Measurements from ENCODE around the gene PET100. TPM values are rescaled to one million over a fixed set of nuclear protein-coding genes. Genes with fewer than 3 reads are reported as not detected.

Gene PET100
- total and polyA plus RNA-seq, 2 experiments from 2014 or later, result 29.4 to 296 TPM

- 96% methylated on average over 22 of the region's 24 CpGs for WGBS (ENCODE audit: low lambda C conversion rate, missing lambda C conversion rate)
Observed at GRCh38 chr19:7627166-7627565, 2.4 kb upstream of the PET100 start.

GRCh38 chr19:7628589-7629311 is 843 bp upstream of the PET100 start:
- H3K4me2 ChIP-seq, result peak overlapping the region; percentile 93
- H3K27ac ChIP-seq, result peak overlapping the region; percentile 60
- no peaks in the 10 kb centered on the region for H3K9me3 ChIP-seq (ENCODE audit: low read depth)
- 11% methylated on average over 15 of the region's 15 CpGs for WGBS (ENCODE audit: low lambda C conversion rate, missing lambda C conversion rate)
- H2AFZ ChIP-seq, result peak overlapping the region; percentile 30
- no peaks in the 10 kb centered on the region for H3K27me3 ChIP-seq
- DNase-seq (ENCODE audit: low spot score), result no peak
- peak overlapping the region; percentile 68 for H3K4me3 ChIP-seq
- no peaks in the 10 kb centered on the region for H4K20me1 ChIP-seq (ENCODE audit: insufficient read depth, poor library complexity, severe bottlenecking)
- peaks cover 46% of the 10 kb centered on the region for H3K79me2 ChIP-seq
- H3K36me3 ChIP-seq (replicated peaks; ENCODE audit: insufficient read depth, low read depth), result no peaks in the 10 kb centered on the region
- no peaks in the 10 kb centered on the region for H3K9me2 ChIP-seq (replicated peaks; ENCODE audit: insufficient read depth)
- TF ChIP-seq CTCF (IDR thresholded peaks at IDR 0.05; ENCODE audit: poor library complexity) (no peak), EZH2 (IDR thresholded peaks at IDR 0.05; ENCODE audit: borderline replicate concordance) (no peak), EZH2phosphoT487 (IDR thresholded peaks at IDR 0.05; ENCODE audit: low read depth, severe bottlenecking, unreplicated experiment) (no peak)
- peaks cover 14% of the 10 kb centered on the region for H3K4me1 ChIP-seq (ENCODE audit: insufficient read depth)

More at GRCh38 chr19:7627166-7627565, 2.4 kb upstream of the PET100 start:
- Histone ChIP-seq H3K4me3 (no peak overlapping the region), H3K4me1 (ENCODE audit: insufficient read depth) (peaks cover 14% of the 10 kb centered on the region), H4K20me1 (ENCODE audit: insufficient read depth, poor library complexity, severe bottlenecking) (no peaks in the 10 kb centered on the region), H2AFZ (no peak overlapping the region), H3K9me3 (ENCODE audit: low read depth) (no peaks in the 10 kb centered on the region), H3K9me2 (replicated peaks; ENCODE audit: insufficient read depth) (no peaks in the 10 kb centered on the region), H3K36me3 (replicated peaks; ENCODE audit: insufficient read depth, low read depth) (no peaks in the 10 kb centered on the region), H3K79me2 (peaks cover 46% of the 10 kb centered on the region), H3K27ac (no peak overlapping the region), H3K27me3 (no peaks in the 10 kb centered on the region), H3K4me2 (no peak overlapping the region)
- TF ChIP-seq EZH2phosphoT487 (IDR thresholded peaks at IDR 0.05; ENCODE audit: low read depth, severe bottlenecking, unreplicated experiment) (no peak), CTCF (IDR thresholded peaks at IDR 0.05; ENCODE audit: poor library complexity) (no peak)
- DNase-seq (ENCODE audit: low spot score), result no peak

- Histone ChIP-seq H3K4me1 (ENCODE audit: insufficient read depth) (peaks cover 16% of the 10 kb centered on the region), H2AFZ (no peak overlapping the region), H3K27me3 (no peaks in the 10 kb centered on the region), H3K79me2 (peaks cover 44% of the 10 kb centered on the region), H3K9me3 (ENCODE audit: low read depth) (no peaks in the 10 kb centered on the region), H3K27ac (no peak overlapping the region), H3K4me3 (no peak overlapping the region), H3K9me2 (replicated peaks; ENCODE audit: insufficient read depth) (no peaks in the 10 kb centered on the region), H4K20me1 (ENCODE audit: insufficient read depth, poor library complexity, severe bottlenecking) (no peaks in the 10 kb centered on the region), H3K36me3 (replicated peaks; ENCODE audit: insufficient read depth, low read depth) (no peaks in the 10 kb centered on the region), H3K4me2 (no peak overlapping the region)
- TF ChIP-seq EZH2phosphoT487 (IDR thresholded peaks at IDR 0.05; ENCODE audit: low read depth, severe bottlenecking, unreplicated experiment) (no peak), EZH2 (IDR thresholded peaks at IDR 0.05; ENCODE audit: borderline replicate concordance) (no peak), CTCF (IDR thresholded peaks at IDR 0.05; ENCODE audit: poor library complexity) (no peak)
- no peak for DNase-seq (ENCODE audit: low spot score)
- WGBS (ENCODE audit: low lambda C conversion rate, missing lambda C conversion rate), result over 99% methylated on average over 8 of the region's 12 CpGs
Observed at GRCh38 chr19:7631577-7631976, 2.0 kb downstream of the PET100 start.
